Measurements from ENCODE around the gene ASTN2.

ASTN2 gene

GRCh38 chr9:117187498-117187897, 227.4 kb downstream of the ASTN2 start:
- H3K4me1 ChIP-seq (ENCODE audit: insufficient read depth, low read length) = no peaks in the 10 kb centered on the region
- H3K27ac ChIP-seq (ENCODE audit: low read depth, low read length) = no peak overlapping the region
- H3K9me3 ChIP-seq (ENCODE audit: low read length) = no peaks in the 10 kb centered on the region
- H3K36me3 ChIP-seq (ENCODE audit: insufficient read depth, low read length) = no peaks in the 10 kb centered on the region
- H3K4me3 ChIP-seq (ENCODE audit: low read depth in 1 of 2, low read length in 2 of 2) = no peak overlapping the region
- H3K9ac ChIP-seq (ENCODE audit: low read length) = no peak overlapping the region
- H3K27me3 ChIP-seq (ENCODE audit: control insufficient read depth in 1 of 2, insufficient read depth in 2 of 2, low read length in 2 of 2) = no peaks in the 10 kb centered on the region

- Histone ChIP-seq H3K4me3 (ENCODE audit: low read depth in 1 of 2, low read length in 2 of 2) (no peak overlapping the region), H3K9me3 (ENCODE audit: low read length) (no peaks in the 10 kb centered on the region), H3K27ac (ENCODE audit: low read depth, low read length) (no peak overlapping the region), H3K36me3 (ENCODE audit: insufficient read depth, low read length) (no peaks in the 10 kb centered on the region), H3K27me3 (ENCODE audit: control insufficient read depth in 1 of 2, insufficient read depth in 2 of 2, low read length in 2 of 2) (no peaks in the 10 kb centered on the region), H3K9ac (ENCODE audit: low read length) (no peak overlapping the region), H3K4me1 (ENCODE audit: insufficient read depth, low read length) (no peaks in the 10 kb centered on the region)
Observed at GRCh38 chr9:117184173-117184572, 230.7 kb downstream of the ASTN2 start.

- no peak overlapping the region for H3K9ac ChIP-seq (ENCODE audit: low read length)
- no peak overlapping the region for H3K27ac ChIP-seq (ENCODE audit: low read depth, low read length)
- no peaks in the 10 kb centered on the region for H3K27me3 ChIP-seq (ENCODE audit: control insufficient read depth in 1 of 2, insufficient read depth in 2 of 2, low read length in 2 of 2)
- H3K36me3 ChIP-seq (ENCODE audit: insufficient read depth, low read length) = no peaks in the 10 kb centered on the region
- no peaks in the 10 kb centered on the region for H3K9me3 ChIP-seq (ENCODE audit: low read length)
- no peaks in the 10 kb centered on the region for H3K4me1 ChIP-seq (ENCODE audit: insufficient read depth, low read length)
- no peak overlapping the region for H3K4me3 ChIP-seq (ENCODE audit: low read depth in 1 of 2, low read length in 2 of 2)
Observed at GRCh38 chr9:117182046-117182445, 232.8 kb downstream of the ASTN2 start.

- Histone ChIP-seq H3K9ac (ENCODE audit: low read length) (no peak overlapping the region), H3K4me1 (ENCODE audit: insufficient read depth, low read length) (no peaks in the 10 kb centered on the region), H3K36me3 (ENCODE audit: insufficient read depth, low read length) (no peaks in the 10 kb centered on the region), H3K4me3 (ENCODE audit: low read depth in 1 of 2, low read length in 2 of 2) (no peak overlapping the region), H3K27ac (ENCODE audit: low read depth, low read length) (no peak overlapping the region), H3K9me3 (ENCODE audit: low read length) (no peaks in the 10 kb centered on the region), H3K27me3 (ENCODE audit: control insufficient read depth in 1 of 2, insufficient read depth in 2 of 2, low read length in 2 of 2) (no peaks in the 10 kb centered on the region)
Observed at GRCh38 chr9:117180896-117181445, 233.9 kb downstream of the ASTN2 start.

- no peaks in the 10 kb centered on the region for H3K27me3 ChIP-seq (ENCODE audit: control insufficient read depth in 1 of 2, insufficient read depth in 2 of 2, low read length in 2 of 2)
- no peak overlapping the region for H3K4me3 ChIP-seq (ENCODE audit: low read depth in 1 of 2, low read length in 2 of 2)
- no peaks in the 10 kb centered on the region for H3K9me3 ChIP-seq (ENCODE audit: low read length)
- no peaks in the 10 kb centered on the region for H3K36me3 ChIP-seq (ENCODE audit: insufficient read depth, low read length)
- H3K27ac ChIP-seq (ENCODE audit: low read depth, low read length) = no peak overlapping the region
- no peaks in the 10 kb centered on the region for H3K4me1 ChIP-seq (ENCODE audit: insufficient read depth, low read length)
- no peak overlapping the region for H3K9ac ChIP-seq (ENCODE audit: low read length)
Observed at GRCh38 chr9:117178596-117179375, 236.1 kb downstream of the ASTN2 start.

- H3K27ac ChIP-seq (ENCODE audit: low read depth, low read length) = no peak overlapping the region
- H3K27me3 ChIP-seq (ENCODE audit: control insufficient read depth in 1 of 2, insufficient read depth in 2 of 2, low read length in 2 of 2) = no peaks in the 10 kb centered on the region
- H3K9me3 ChIP-seq (ENCODE audit: low read length) = no peaks in the 10 kb centered on the region
Observed at GRCh38 chr9:117170567-117170966, 244.3 kb downstream of the ASTN2 start.

GRCh38 chr9:117169089-117169621, 245.7 kb downstream of the ASTN2 start:
- H3K4me1 ChIP-seq (ENCODE audit: insufficient read depth, low read length) = no peaks in the 10 kb centered on the region
- no peaks in the 10 kb centered on the region for H3K36me3 ChIP-seq (ENCODE audit: insufficient read depth, low read length)
- H3K4me3 ChIP-seq (ENCODE audit: low read depth in 1 of 2, low read length in 2 of 2) = no peak overlapping the region
- H3K9me3 ChIP-seq (ENCODE audit: low read length) = no peaks in the 10 kb centered on the region
- no peak overlapping the region for H3K9ac ChIP-seq (ENCODE audit: low read length)
- no peak overlapping the region for H3K27ac ChIP-seq (ENCODE audit: low read depth, low read length)
- H3K27me3 ChIP-seq (ENCODE audit: control insufficient read depth in 1 of 2, insufficient read depth in 2 of 2, low read length in 2 of 2) = no peaks in the 10 kb centered on the region

More at GRCh38 chr9:117170567-117170966, 244.3 kb downstream of the ASTN2 start:
- H3K36me3 ChIP-seq (ENCODE audit: insufficient read depth, low read length) = no peaks in the 10 kb centered on the region
- no peaks in the 10 kb centered on the region for H3K4me1 ChIP-seq (ENCODE audit: insufficient read depth, low read length)
- H3K4me3 ChIP-seq (ENCODE audit: low read depth in 1 of 2, low read length in 2 of 2) = no peak overlapping the region
- H3K9ac ChIP-seq (ENCODE audit: low read length) = no peak overlapping the region

- Histone ChIP-seq H3K9ac (ENCODE audit: low read length) (no peak overlapping the region), H3K4me3 (ENCODE audit: low read depth in 1 of 2, low read length in 2 of 2) (no peak overlapping the region), H3K27ac (ENCODE audit: low read depth, low read length) (no peak overlapping the region), H3K4me1 (ENCODE audit: insufficient read depth, low read length) (no peaks in the 10 kb centered on the region), H3K27me3 (ENCODE audit: control insufficient read depth in 1 of 2, insufficient read depth in 2 of 2, low read length in 2 of 2) (no peaks in the 10 kb centered on the region), H3K36me3 (ENCODE audit: insufficient read depth, low read length) (no peaks in the 10 kb centered on the region), H3K9me3 (ENCODE audit: low read length) (no peaks in the 10 kb centered on the region)
Observed at GRCh38 chr9:117164512-117164911, 250.3 kb downstream of the ASTN2 start.

- no peaks in the 10 kb centered on the region for H3K4me1 ChIP-seq (ENCODE audit: insufficient read depth, low read length)
- H3K27ac ChIP-seq (ENCODE audit: low read depth, low read length) = no peak overlapping the region
- H3K36me3 ChIP-seq (ENCODE audit: insufficient read depth, low read length) = no peaks in the 10 kb centered on the region
- no peaks in the 10 kb centered on the region for H3K9me3 ChIP-seq (ENCODE audit: low read length)
- H3K27me3 ChIP-seq (ENCODE audit: control insufficient read depth in 1 of 2, insufficient read depth in 2 of 2, low read length in 2 of 2) = no peaks in the 10 kb centered on the region
- H3K4me3 ChIP-seq (ENCODE audit: low read depth in 1 of 2, low read length in 2 of 2) = no peak overlapping the region
- no peak overlapping the region for H3K9ac ChIP-seq (ENCODE audit: low read length)
Observed at GRCh38 chr9:117160254-117160653, 254.6 kb downstream of the ASTN2 start.

GRCh38 chr9:117156771-117157535, 257.9 kb downstream of the ASTN2 start:
- Histone ChIP-seq H3K4me3 (ENCODE audit: low read depth in 1 of 2, low read length in 2 of 2) (no peak overlapping the region), H3K9ac (ENCODE audit: low read length) (no peak overlapping the region), H3K27me3 (ENCODE audit: control insufficient read depth in 1 of 2, insufficient read depth in 2 of 2, low read length in 2 of 2) (no peaks in the 10 kb centered on the region), H3K4me1 (ENCODE audit: insufficient read depth, low read length) (no peaks in the 10 kb centered on the region), H3K27ac (ENCODE audit: low read depth, low read length) (no peak overlapping the region), H3K9me3 (ENCODE audit: low read length) (no peaks in the 10 kb centered on the region), H3K36me3 (ENCODE audit: insufficient read depth, low read length) (no peaks in the 10 kb centered on the region)

GRCh38 chr9:117156144-117156688, 258.6 kb downstream of the ASTN2 start:
- Histone ChIP-seq H3K4me3 (ENCODE audit: low read depth in 1 of 2, low read length in 2 of 2) (no peak overlapping the region), H3K36me3 (ENCODE audit: insufficient read depth, low read length) (no peaks in the 10 kb centered on the region), H3K4me1 (ENCODE audit: insufficient read depth, low read length) (no peaks in the 10 kb centered on the region), H3K27ac (ENCODE audit: low read depth, low read length) (no peak overlapping the region), H3K27me3 (ENCODE audit: control insufficient read depth in 1 of 2, insufficient read depth in 2 of 2, low read length in 2 of 2) (no peaks in the 10 kb centered on the region), H3K9ac (ENCODE audit: low read length) (no peak overlapping the region), H3K9me3 (ENCODE audit: low read length) (no peaks in the 10 kb centered on the region)

Data from muscle layer of colon (tissue), 2 donors.